ENCODE measurements around the gene FEZF1.

GRCh38 chr7:122256046-122256445 lies 48.5 kb downstream of the FEZF1 start:
- TF ChIP-seq MAZ (IDR thresholded peaks at IDR 0.05; ENCODE audit: borderline replicate concordance, low read depth, low read length) (no peak), MAZ (CRISPR knock-in tag; IDR thresholded peaks at IDR 0.05; ENCODE audit: low read depth) (no peak), NFYC (CRISPR knock-in tag; IDR thresholded peaks at IDR 0.05) (no peak), TGIF2 (CRISPR knock-in tag; IDR thresholded peaks at IDR 0.05) (no peak), MIER3 (CRISPR knock-in tag; IDR thresholded peaks at IDR 0.05; ENCODE audit: borderline replicate concordance) (no peak), NR3C1 (CRISPR knock-in tag; IDR thresholded peaks at IDR 0.05) (no peak), TCF12 (IDR thresholded peaks at IDR 0.05) (no peak), TCF12 (CRISPR knock-in tag; IDR thresholded peaks at IDR 0.05) (no peak), POLR2AphosphoS5 (IDR thresholded peaks at IDR 0.05; ENCODE audit: low read depth, low read length) (no peak), CTCF (CRISPR knock-in tag; IDR thresholded peaks at IDR 0.05) (no peak)
- TF ChIP-seq, protein P1, sequence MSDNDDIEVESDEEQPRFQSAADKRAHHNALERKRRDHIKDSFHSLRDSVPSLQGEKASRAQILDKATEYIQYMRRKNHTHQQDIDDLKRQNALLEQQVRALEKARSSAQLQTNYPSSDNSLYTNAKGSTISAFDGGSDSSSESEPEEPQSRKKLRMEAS (IDR thresholded peaks at IDR 0.05) = no peak
- TF ChIP-seq, protein P2, sequence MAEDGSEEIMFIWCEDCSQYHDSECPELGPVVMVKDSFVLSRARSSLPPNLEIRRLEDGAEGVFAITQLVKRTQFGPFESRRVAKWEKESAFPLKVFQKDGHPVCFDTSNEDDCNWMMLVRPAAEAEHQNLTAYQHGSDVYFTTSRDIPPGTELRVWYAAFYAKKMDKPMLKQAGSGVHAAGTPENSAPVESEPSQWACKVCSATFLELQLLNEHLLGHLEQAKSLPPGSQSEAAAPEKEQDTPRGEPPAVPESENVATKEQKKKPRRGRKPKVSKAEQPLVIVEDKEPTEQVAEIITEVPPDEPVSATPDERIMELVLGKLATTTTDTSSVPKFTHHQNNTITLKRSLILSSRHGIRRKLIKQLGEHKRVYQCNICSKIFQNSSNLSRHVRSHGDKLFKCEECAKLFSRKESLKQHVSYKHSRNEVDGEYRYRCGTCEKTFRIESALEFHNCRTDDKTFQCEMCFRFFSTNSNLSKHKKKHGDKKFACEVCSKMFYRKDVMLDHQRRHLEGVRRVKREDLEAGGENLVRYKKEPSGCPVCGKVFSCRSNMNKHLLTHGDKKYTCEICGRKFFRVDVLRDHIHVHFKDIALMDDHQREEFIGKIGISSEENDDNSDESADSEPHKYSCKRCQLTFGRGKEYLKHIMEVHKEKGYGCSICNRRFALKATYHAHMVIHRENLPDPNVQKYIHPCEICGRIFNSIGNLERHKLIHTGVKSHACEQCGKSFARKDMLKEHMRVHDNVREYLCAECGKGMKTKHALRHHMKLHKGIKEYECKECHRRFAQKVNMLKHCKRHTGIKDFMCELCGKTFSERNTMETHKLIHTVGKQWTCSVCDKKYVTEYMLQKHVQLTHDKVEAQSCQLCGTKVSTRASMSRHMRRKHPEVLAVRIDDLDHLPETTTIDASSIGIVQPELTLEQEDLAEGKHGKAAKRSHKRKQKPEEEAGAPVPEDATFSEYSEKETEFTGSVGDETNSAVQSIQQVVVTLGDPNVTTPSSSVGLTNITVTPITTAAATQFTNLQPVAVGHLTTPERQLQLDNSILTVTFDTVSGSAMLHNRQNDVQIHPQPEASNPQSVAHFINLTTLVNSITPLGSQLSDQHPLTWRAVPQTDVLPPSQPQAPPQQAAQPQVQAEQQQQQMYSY (CRISPR knock-in tag; IDR thresholded peaks at IDR 0.05) = no peak

Measured in HepG2 (cell line).